ENCODE results near the gene PCYT2.

PCYT2 gene

DNA sequence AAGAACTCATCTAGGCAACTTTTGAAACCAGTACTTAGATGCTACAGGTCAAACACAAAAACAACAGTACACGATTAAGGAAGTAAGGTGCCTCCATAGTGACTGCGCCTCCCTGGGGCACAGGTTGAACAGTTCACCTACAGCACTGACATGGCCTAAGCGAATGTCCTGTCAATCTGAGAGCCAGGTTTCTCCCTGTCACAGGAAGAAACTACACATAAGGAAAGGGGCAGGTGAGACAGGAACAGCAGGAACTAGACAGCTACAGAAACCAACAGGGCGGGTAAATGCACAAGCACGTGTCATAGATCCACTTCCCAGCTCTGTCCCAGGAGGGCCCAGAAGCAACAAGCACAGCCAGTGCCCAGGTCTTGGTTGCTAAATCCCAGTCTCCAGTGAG lies 32.1 kb downstream of the PCYT2 start:
- no peak for DNase-seq
- peaks cover 36% of the 10 kb centered on the region for H3K36me3 Mint-ChIP-seq
- H3K27ac Mint-ChIP-seq: peak overlapping the region; percentile 67
- CTCF ChIA-PET: no interaction called here
- no peak overlapping the region for H3K4me3 Mint-ChIP-seq
- H3K4me1 Mint-ChIP-seq: peaks cover 10% of the 10 kb centered on the region
- no peaks in the 10 kb centered on the region for H3K27me3 Mint-ChIP-seq
- no peaks in the 10 kb centered on the region for H3K9me3 Mint-ChIP-seq

DNA sequence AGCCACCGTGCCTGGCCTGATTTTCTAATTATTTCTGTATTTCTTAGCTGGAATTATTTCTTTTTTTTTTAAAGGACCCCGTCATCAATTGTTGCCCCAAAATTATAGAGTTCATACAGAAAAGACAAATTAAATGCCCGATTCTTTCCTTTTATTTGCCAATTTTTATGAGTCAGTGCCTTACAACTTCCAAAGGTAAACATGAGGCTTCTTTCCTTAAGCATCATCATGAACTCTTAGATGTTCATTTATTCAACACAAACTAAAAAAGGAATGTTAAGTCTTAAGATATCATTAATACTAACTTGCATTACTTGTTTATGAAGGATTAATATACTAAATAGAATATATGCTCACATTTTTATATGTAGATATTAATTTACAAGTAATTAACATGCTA lies 32.9 kb downstream of the PCYT2 start:
- no peak overlapping the region for H3K4me3 Mint-ChIP-seq
- H3K36me3 Mint-ChIP-seq: peaks cover 34% of the 10 kb centered on the region
- CTCF ChIA-PET: no interaction called here
- peaks cover 16% of the 10 kb centered on the region for H3K4me1 Mint-ChIP-seq
- no peak overlapping the region for H3K27ac Mint-ChIP-seq
- DNase-seq: no peak
- no peaks in the 10 kb centered on the region for H3K27me3 Mint-ChIP-seq
- H3K9me3 Mint-ChIP-seq: no peaks in the 10 kb centered on the region

DNA sequence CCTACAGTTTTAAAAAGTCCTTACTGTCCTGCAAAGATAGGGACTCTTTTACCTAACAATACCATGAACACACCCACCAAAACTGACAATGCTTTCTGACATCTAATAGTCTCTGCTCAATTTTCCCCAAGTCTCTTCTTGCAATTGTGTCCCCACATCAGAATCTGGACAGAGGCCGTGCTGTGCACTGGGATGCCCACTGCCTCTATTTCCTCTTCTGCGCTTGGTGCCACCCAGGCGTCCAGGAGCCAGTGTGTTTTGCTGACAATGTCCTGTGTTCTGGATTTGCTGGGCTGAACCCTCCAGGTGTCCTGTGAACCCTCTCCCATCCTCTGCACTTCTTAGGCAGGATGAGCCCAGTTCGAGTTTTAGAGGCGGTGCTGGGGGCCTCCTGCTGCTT lies 33.6 kb downstream of the PCYT2 start:
- DNase-seq: no peak
- Mint-ChIP-seq H3K27ac (no peak overlapping the region), H3K27me3 (no peaks in the 10 kb centered on the region), H3K4me3 (no peak overlapping the region), H3K36me3 (peaks cover 35% of the 10 kb centered on the region), H3K4me1 (peaks cover 23% of the 10 kb centered on the region), H3K9me3 (no peaks in the 10 kb centered on the region)
- CTCF ChIA-PET: no interaction called here

DNA sequence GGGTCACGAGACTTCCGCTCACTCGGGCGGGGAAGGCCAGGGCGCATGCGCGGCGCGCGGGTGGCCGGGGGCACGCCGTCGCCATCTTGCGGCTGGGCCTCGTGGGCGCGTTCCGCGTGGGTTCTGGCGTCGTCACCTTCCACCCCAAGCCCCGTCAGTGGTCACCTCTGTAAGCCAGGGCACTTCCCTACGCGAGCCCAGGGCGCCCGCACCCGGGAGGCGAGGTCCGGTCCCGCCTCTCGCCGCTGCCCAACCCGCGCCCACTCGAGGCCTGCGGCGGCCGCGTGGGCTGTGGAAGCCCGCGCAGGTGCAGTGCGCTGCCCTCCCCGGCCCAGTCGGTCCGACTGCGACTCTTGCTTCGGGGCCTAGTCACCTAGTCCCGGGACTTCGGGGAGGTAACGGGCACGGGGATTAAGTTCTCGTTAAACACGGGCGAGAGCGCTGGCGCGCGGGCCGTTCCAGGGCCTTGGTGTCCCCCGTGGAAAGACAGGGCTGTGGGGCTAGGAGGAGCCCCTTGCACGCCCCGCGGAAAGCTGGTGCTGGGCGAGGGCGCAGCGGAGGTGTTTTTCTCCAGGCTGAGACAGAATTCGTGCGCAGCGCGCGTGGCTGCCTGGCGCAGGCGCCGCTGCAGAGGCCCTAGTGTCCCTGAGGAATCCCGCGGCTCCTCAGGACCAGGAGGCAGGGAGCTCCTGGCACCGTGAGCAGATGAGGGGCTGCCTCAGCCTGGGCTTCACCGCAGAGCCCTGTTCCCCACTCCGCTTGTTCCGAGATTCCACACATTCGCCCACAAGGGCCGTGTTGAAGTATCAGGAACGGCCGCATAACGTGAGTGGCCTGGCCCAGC lies 39.6 kb downstream of the PCYT2 start:
- peak overlapping the region; percentile 84 for H3K4me3 Mint-ChIP-seq
- peak overlapping the region; percentile 97 for H3K27ac Mint-ChIP-seq
- CTCF ChIA-PET: no interaction called here
- peak; percentile 96 for DNase-seq
- H3K36me3 Mint-ChIP-seq: peaks cover 24% of the 10 kb centered on the region
- H3K4me1 Mint-ChIP-seq: peaks cover 53% of the 10 kb centered on the region
- H3K9me3 Mint-ChIP-seq: no peaks in the 10 kb centered on the region
- H3K27me3 Mint-ChIP-seq: no peaks in the 10 kb centered on the region

DNA sequence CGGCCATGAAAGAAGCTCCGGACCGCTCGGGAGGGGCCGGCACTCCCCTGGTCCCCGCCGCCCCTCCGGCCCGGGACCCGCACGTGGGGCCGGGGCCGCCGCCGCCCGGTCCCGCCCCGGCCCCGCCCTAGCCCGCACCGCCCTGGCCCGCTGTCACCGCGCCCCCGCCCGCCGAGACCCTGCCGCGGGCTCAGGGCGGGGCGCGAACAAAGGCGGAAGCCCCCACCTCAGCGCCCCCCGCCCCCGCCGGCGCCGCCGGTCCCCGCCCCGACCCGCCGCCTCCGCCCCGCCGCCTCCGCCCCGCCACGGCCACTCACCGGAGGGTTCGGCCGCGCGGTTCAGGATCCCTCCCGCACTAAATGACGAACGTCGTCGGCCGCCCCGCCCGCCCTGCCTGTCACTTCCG lies 40.2 kb downstream of the PCYT2 start, which contains the start of gene ARHGDIA:
Gene ARHGDIA (minus strand): TSS at position 357 of the 406 bp plus-strand sequence. CDS start 1,407 bp downstream, outside the sequence.
- H3K4me3 Mint-ChIP-seq: peak within 1 kb of the TSS; percentile 88
- no peaks in the 10 kb centered on the region for H3K27me3 Mint-ChIP-seq
- peaks cover 24% of the 10 kb centered on the region for H3K36me3 Mint-ChIP-seq
- H3K9me3 Mint-ChIP-seq: no peaks in the 10 kb centered on the region
- CTCF ChIA-PET: no interaction called here
- no peak for DNase-seq
- peaks cover 56% of the 10 kb centered on the region for H3K4me1 Mint-ChIP-seq
- H3K27ac Mint-ChIP-seq: peak within 1 kb of the TSS; percentile 97

DNA sequence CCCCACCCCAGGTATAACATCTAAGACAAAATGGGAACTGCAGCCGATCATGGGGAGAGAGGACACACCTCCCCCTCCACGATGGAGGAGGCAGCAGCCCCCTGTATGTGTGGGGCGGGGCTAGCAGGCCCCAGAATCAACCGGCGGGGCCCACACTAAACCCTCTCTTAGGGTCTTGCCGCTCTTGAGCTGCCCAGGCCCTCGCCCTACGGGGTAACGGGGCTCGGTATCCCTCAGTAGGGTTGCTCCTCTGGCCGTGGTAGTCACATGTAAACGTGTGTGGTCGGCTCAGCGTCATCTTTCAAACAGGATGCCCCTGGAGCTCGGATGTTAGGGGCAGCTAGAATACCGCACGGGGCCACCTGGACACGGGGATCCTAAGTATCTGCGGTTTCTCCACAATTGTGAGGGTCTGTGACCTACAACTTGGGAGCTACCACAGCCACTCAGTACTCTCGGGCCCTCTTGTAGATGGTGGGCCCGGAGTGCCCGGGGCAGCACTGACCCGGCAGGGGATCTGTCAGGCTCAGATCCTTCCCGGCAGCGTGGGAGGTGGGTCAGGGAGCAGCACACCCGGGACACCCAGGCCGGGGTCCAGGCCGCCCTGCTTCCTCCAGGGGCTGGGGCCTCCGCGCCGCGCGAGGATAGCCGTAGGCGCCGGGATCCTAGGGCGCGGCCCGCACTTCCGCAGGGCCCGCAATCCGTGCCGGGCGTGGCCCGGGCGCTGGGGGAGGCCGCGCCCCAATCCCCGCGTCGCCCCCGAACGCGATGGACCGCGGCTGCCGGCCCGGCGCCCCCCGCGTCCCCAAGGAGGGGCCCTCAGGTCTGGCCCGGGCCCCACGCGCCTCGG lies 40.8 kb downstream of the PCYT2 start:
- CTCF ChIA-PET: interaction anchor here (0.8 to 1.6 kb wide), 4 partner anchors 15 to 167 kb away, joined by 3 to 4 read pairs (median 3); partner anchors contain the start of genes DCXR and SIRT7
- DNase-seq: peak; percentile 60
- Mint-ChIP-seq H3K36me3 (peaks cover 24% of the 10 kb centered on the region), H3K4me3 (peak overlapping the region; percentile 88), H3K9me3 (no peaks in the 10 kb centered on the region), H3K4me1 (peaks cover 56% of the 10 kb centered on the region), H3K27ac (peak overlapping the region; percentile 96), H3K27me3 (no peaks in the 10 kb centered on the region)

DNA sequence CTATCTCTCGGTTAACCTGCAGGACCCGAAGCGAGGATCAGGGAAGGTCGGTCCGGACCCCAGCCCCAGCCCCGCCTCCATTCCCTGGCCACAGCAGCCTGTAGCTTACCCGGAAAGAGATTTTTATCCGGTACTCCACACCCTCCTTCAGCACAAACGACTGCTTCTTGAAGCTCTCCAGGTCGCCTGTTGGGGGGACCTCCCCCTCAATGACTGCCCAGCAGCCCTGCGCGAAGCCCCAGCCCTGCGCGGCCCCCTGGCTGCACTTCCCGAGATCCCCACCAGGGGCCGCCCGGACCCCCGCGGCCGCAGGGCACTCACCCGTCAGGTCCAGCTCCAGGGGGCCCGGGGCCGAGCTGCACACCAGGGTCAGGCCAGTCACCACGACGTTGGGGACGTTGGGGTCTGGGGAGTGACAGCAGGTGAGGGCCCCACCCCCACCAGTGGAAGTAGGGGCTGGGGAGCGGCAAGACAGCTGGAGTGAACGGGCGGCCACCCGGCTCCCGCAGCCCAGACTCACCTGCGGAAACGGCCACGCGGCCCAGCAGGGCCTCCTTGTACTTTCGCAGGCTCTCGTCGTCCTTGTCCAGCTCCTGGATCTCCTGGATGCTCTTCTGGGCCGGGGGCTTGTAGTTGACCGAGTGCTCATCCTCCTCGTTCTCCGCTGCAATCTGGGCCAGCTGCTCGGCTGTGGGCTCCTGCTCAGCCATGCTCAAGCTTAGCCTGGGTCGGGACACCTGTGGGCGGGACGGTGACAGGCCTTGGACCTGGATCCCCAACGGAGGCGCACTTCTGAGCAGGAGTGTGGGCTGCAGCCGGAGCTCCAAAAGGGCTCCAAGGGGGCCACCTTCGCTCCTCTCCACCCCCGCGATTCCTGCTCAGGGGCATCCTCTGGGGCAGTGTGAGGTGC lies 41.7 kb downstream of the PCYT2 start:
- H3K4me3 Mint-ChIP-seq: peak overlapping the region; percentile 88
- DNase-seq: peak; percentile 42
- H3K27ac Mint-ChIP-seq: peak overlapping the region; percentile 96
- no peaks in the 10 kb centered on the region for H3K9me3 Mint-ChIP-seq
- peaks cover 24% of the 10 kb centered on the region for H3K36me3 Mint-ChIP-seq
- H3K4me1 Mint-ChIP-seq: peaks cover 54% of the 10 kb centered on the region
- H3K27me3 Mint-ChIP-seq: no peaks in the 10 kb centered on the region
- CTCF ChIA-PET: interaction anchor here (0.8 to 1.6 kb wide), 5 partner anchors 16 to 168 kb away, joined by 3 to 4 read pairs (median 3); partner anchors contain the start of genes ALYREF, ANAPC11, DCXR and SIRT7

DNA sequence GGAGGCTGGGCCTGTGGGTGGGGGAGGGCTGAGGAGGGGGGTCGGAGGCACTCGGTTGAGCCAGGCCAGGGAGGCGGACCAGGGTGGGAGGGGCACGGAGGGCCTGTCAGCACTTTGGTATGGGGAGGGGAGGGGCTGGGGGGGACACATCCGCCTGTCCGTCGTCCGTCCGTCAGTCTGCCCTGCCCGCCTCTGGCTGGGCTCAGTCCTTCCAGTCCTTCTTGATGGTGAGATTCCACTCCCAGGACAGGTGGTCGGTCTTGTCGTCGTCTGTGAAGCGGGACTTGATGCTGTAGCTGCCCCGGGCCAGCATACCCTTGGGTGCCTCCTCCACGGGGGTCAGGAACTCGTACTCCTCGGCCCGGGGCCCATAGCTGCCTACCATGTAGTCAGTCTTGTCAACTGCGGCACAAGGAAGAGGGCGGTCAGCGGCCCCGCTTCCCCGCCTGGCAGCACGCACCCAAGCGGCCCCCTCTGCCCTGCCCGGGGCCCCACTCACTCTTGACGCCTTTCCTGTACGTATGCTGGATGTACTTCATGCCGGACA lies 42.5 kb downstream of the PCYT2 start:
- CTCF ChIA-PET: interaction anchor here (1.6 kb wide), 1 partner anchor 169 kb away, joined by 3 read pairs; the partner anchor contains the start of gene DCXR
- Mint-ChIP-seq H3K27ac (peak overlapping the region; percentile 58), H3K27me3 (no peaks in the 10 kb centered on the region), H3K4me3 (peak overlapping the region; percentile 88), H3K9me3 (no peaks in the 10 kb centered on the region), H3K36me3 (peaks cover 24% of the 10 kb centered on the region), H3K4me1 (peaks cover 53% of the 10 kb centered on the region)
- DNase-seq: no peak

DNA sequence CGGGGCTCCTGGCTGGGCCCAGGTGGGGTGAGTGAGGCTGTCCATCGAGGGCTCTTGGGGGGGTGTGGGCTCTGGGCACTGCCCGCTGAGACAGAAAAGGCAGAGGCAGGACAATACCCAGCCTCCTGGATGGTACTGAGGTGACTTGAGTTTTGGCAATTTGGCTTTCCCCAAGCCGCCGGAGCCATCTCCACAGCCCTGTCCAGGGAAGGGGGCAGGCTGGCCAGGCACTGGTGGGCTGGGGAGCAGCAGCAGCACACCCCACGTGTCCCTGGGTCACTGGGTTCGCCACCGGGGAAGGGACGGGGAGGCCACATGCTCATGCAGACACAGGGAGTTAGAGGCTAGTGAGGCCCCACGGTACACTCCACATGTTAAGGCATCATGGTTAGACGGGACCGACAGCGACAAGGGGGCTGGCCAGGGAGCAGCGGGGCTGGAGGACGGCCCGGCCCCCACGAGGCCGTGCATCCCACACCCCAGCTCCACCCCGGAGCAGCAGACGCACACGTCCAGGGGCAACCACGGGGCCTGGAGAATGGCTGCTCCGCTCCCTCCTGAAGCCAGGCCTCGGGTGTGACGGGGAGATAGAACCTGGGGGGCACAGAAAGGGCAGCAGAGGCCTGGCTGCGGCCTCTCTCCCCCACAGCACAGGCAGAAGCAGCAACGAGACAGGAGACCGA lies 43.1 kb downstream of the PCYT2 start:
- Mint-ChIP-seq H3K27me3 (no peaks in the 10 kb centered on the region), H3K27ac (no peak overlapping the region), H3K4me1 (peaks cover 56% of the 10 kb centered on the region), H3K36me3 (peaks cover 29% of the 10 kb centered on the region), H3K4me3 (no peak overlapping the region), H3K9me3 (no peaks in the 10 kb centered on the region)
- CTCF ChIA-PET: no interaction called here
- DNase-seq: no peak

DNA sequence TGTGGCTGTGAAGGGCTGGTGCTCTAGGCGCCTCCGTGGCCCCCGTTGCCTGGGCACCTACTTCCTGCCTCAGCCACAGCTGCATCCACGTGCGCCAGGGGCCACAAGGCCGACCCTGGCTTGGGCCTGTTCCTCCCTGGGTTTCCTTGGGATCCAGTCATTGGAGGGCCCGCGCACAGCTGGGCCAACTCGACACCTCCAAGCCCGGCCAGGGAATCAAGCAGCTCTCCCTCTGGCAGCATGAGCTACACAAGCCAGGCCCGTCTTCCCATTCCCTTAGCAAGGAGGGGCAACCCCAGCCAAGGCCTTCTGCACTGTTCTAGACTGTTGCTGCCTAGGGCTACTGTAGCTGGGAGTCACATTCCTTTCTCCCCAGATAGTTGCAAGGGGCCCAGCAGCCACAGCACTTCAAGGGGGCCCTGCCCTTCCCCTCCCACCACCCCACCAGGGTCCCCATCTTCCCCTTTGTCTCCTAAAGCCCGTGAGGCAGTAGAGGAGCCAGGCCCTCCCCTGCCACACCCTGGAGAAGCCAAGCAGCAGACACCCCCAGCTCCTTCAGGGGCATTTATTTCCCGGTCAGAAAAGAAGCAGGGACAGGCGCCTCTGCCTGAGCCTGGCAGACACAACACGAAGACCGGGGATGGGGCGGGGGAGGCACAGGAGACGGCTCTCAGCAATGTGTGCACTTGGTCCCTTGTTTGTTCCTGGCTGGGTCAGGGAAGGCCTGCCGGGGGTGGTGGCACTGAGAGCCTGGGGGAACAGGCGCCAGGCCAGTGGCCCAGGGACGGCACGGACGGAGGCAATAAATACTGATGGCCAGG lies 43.8 kb downstream of the PCYT2 start:
- Mint-ChIP-seq H3K4me3 (peak overlapping the region; percentile 37), H3K27ac (peak overlapping the region; percentile 81), H3K27me3 (no peaks in the 10 kb centered on the region), H3K36me3 (peaks cover 31% of the 10 kb centered on the region), H3K9me3 (no peaks in the 10 kb centered on the region), H3K4me1 (peaks cover 55% of the 10 kb centered on the region)
- CTCF ChIA-PET: interaction anchor here (0.6 kb wide), 1 partner anchor 14 kb away, joined by 5 read pairs; no protein-coding TSS in a partner anchor
- peak; percentile 36 for DNase-seq

DNA sequence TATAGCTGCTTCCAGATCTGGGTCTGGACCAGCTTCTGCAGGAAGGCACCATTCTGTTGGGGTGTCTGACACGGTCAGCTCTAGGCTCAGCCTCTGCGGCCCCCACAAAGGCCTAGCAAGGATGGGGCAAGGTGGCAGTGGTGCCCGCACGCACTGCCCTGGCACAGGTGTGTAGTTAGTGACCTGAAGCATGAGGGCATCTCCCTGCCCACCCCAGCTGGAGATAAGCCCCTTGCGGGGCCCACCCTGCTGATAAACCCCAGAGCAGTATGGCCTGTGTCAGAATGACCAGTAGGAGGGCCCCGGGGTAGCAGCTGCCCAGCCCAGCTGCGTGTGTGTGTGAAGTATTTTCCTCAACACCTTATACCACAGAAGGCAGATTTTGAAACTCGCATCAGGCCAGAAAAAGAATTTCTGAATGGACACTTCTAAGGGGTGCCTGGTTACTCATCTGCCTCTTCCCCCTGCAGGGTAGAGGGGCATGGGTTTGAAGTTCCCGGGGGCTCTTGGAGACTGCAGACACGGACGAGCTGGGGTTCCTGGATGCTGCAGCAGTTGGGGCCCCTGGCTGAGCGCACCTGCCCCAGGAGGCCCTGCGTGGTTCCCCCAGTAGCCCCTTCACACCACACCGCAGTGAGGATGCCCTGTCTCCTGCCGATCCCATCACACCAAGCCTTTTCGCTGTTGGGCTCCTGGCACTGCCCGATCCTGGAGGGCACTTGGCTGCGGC lies 44.6 kb downstream of the PCYT2 start:
- peak overlapping the region; percentile 13 for H3K4me3 Mint-ChIP-seq
- CTCF ChIA-PET: interaction anchor here (1.2 kb wide), 1 partner anchor 153 kb away, joined by 3 read pairs; no protein-coding TSS in a partner anchor

More for the DNA sequence above, 44.6 kb downstream of the PCYT2 start:
- Mint-ChIP-seq H3K27me3 (no peaks in the 10 kb centered on the region), H3K9me3 (no peaks in the 10 kb centered on the region), H3K4me1 (peaks cover 53% of the 10 kb centered on the region), H3K27ac (peak overlapping the region; percentile 81), H3K36me3 (peaks cover 31% of the 10 kb centered on the region)
- no peak for DNase-seq

Measured in activated naive CD4-positive, alpha-beta T cell treated with anti-CD3 and anti-CD28 coated beads, Interleukin-2, amount 10 ng/mL, durations not matched to agents 7 days and 5 days (primary cell).